AG08396 (cell line): ENCODE data around the gene ZNF423.

Experiments used
- DNase-seq: peaks from one replicate; pipeline ENCODE4 v3.0.0; 2012; ENCODE audit warnings: low spot score, mixed read lengths

ZNF423 gene

DNA sequence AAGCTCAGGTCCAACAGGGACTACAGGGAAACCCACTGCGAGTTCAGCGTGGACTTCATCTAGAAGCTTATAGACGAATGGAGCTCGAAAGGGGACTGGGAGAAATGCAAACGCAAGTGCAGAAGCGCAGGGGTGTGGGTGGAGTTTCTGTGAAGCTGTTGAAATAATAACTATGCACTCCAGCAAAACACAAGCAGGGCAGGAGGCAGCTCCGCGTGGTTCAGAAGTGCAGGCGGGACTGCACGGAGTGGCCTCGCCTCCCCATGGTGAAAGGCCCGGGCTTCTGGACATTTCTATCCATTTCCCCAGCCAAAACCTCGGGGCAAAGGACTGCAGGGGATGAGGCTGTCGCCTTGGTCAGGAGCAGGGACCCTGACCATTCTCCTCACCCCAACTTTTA, 74.5 kb downstream of the ZNF423 start:
- no peak for DNase-seq

DNA sequence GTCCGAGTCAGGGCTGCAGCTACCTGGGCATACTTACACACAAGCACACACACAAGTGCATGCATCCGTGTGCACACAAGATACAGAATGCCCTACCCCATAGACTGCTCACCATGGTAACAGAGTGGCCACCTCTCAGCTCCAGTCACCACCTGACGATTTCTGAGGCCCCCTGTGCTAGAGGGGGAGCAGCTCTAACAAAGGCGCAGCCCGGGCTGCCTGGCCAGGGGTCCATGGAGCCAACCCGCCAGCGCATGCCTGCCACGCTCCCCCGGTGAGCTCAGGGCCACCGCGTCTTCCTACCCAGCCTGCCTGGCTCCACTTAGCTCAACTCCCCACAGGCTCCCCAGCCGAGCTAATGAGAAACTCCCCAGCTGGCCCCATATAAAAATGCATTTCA, 75.5 kb downstream of the ZNF423 start:
- no peak for DNase-seq

DNA sequence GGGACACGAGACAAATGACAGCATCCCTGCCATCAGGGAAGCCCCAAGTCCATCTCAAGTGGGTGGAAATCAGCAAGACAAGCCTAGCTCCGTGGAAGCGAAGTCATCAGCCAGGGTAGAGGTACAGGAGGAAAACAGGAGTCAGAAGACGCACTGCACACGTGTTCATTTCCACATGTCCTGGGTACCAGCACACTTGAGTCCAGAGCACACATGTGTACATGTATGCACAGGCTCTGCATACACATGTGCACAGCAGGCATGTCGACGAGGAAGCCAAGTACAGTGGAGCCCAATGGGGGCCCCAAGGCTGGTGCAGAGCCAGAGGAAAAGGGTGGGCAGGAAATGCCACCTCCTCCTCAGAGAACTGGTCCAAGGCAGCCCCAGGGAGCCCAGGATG, 75.9 kb downstream of the ZNF423 start:
- DNase-seq: no peak

DNA sequence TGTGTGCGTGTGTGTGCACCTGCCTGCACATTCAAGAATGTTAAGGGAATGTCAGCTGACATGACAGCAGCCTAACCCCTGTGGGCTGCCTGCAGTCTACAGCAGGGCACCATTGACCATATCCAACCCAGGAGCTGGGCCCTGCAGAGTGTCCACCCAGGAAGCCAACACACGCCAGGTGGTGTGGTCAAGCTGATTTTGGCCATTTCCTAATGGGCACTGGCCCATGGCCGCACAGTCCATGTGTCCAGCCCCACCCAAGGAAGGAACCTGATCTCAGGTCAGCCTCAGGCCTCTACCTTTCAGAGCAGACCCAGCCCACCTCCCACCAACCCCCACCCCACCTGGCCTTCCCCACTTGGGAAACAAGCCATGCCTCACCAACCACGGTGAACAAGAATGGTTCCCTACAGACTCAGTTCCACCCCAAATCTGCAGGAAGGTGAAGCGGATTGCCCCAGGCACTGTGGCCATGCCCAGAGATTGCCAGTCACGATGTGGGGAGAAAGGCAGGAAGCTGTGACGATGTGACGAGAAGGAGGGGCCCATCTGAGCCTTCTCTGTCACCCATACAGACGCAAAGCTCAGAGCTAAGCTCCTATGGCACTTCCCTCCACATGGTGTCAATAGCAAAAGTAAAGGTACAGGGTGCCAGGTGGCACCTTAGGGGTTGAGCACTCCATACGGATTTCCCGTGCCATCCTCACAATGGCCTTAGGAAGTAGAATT, 77.5 kb downstream of the ZNF423 start:
- no peak for DNase-seq

DNA sequence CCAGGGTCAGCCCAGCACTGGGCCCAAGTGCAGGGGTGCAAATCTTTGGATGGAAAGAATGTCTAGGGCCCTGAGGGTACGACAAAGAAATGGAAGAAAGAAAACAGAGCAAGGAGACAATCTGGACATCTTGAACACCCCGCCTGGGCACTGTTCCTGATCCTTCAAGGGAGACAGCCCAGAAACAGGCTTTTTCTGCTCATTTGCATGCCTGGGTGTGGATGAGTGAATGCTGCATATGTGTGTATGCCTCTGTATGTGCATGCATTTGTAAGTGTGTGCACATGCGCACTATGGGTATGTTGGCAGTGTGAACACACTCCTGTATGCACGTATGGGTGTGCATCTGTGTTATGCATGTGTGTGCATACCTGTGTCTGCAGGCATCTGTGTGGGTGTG, 79.2 kb downstream of the ZNF423 start:
- DNase-seq: no peak

DNA sequence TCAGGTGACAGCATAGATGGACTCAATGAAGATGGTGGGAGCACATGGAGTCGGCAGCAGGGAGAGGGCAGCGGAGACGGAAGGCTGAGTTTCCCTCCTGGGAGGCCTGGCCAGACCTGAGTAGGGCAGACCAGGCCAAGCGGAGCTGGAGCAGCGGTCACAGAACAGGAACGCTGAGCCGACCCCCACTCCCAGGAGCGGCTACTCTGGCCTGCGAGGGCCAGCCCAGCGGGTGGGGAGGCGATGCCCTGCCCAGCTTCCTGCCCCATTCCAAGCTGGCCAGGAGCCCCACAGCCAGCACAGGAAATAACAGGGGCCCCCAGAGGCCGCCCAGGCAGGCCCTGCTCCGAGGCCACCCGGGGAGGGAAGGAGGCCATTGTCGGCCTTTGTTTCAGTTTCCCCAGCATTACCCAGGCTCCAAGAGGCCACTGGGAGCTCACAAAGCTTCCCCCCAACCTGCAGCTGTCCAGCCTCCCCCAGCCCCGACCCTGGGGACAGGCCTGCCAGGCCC, 79.8 kb downstream of the ZNF423 start:
- DNase-seq: no peak

DNA sequence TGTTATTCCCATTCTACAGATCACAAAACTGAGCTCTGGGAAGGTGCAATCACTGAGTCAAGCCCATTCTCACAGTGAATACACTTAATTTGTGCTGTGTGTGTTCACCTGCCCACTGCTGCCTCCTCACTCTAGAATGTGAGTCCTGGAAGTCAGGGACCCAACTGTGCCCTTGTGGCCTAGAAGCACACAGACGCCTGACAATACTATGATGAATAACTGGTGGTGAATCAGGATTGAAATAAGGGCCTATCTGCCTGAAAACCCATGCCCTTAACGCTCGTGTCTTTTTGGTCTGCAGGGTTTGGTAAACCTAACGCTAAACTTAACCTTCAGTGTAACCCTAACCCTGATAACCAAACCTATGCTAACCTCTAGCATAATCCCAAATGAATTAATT, 80.3 kb downstream of the ZNF423 start:
- no peak for DNase-seq

DNA sequence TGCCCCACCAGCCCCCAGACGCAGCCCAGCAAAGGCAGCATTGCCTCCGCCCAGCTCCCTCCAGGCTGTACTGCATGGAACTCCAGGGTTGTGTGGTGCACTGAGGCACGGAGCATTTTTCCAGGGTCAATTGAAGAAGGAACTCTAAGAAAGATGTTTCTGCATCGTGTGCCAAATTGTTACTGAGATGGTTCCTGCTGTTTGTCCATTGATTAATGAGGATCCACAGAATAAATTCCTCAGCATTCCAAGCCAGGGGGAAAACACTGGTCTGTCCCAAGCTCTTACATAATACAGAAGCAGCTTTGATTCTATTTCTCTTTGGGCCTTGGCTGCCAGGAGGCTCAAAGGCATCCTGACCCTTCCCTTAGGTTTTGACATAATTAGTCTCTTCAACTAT, 80.9 kb downstream of the ZNF423 start:
- no peak for DNase-seq

DNA sequence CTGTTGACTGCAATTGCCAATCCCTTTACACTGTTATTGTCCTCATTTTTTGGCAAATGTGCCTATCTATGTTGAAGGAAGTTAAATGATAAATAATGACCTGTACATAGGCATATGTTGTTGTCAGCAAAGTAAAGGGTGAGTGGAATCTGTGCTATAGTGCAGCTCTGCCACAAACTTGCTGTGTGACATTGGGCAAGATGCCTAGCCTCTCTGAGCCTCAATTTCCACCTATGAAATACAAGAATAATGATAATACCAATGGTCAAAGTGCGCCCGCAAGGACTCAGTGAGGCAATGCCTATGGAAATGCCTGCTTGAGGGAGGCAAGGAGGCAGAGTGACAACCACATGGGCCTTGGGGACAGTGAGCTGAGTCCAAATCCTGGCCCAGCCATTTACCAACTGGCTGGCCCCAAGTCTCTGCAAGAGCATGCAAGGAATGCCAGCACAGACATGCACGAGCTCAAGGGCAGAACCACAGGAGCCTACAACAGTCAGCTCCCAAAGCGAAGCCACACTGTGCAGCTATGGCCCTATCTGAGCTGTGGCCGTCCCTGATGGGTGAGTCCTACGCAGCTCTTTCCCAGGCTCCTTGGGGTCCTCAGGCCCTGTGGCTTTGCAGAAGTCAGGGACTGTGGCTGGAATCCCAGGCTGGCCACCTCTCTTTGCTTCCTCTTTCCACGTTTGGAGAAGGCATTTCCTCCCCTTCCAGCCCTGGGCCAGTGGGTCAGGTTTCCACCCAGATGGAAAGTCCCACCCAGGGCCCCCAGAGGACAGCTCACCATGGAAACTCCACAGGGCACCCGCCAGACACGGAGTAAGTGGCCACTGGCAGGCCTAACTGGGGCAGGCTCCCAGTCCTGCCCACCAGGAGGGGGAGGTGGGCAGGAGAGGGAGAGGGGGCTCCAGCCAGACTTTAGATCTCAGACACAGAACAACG, 82.1 kb downstream of the ZNF423 start:
- DNase-seq: no peak

DNA sequence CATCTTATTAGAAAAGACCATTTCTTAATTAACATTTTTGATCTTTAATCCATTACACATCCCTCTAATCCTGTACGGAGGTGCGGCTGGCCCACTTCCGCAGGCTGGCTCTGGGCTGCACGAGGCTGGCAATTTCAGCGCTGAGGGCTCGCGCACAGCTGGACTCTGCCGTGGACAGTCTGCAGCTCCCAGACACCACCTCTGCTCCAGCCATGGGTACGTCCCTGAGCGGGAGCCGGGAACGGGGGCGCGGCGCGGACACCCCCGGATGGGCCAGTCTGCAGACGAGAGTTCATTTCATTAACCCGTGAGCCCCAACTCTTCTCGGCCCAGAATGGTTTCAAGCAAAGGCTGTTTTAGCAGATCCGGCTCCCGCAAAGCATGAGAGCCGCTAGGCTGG, 87.9 kb downstream of the ZNF423 start:
- DNase-seq: no peak

DNA sequence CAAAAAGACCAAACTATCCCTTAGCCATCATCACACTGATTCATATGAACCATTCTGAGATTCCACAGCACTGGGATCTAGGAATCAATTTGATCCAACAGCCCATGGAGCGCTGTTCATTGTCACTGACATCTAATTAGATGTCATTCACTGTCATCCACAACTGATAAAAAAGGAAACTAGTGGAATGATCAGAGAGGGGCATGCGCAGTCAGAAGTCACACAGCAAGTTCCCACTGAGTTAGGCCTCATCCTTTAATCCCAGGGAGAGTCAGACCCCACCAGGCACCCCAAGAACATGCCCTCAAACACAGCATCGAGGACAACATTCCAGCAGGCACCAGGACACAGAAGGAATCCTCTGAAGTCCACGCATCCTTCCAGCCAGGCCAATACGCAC, 88.5 kb downstream of the ZNF423 start:
- DNase-seq: no peak

DNA sequence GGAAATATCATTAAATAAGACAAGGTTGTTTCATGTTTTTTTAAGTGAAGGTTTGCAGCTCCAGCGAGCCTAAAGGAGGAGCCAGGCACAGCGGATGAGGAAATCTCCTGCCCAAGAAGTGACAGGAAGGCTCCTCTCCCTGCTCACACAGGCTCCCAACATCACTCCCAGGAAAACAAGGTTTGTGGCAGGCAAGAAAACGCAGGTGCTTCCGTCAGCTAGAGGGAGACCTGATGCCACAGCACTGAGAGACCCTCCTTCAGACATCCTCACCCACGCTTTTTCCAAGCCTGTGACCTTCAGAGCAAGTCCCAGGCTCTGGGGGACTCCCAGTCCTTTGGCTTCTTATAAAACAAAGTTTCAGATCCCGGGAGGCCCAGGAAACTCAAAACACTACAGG, 89.7 kb downstream of the ZNF423 start:
- no peak for DNase-seq

DNA sequence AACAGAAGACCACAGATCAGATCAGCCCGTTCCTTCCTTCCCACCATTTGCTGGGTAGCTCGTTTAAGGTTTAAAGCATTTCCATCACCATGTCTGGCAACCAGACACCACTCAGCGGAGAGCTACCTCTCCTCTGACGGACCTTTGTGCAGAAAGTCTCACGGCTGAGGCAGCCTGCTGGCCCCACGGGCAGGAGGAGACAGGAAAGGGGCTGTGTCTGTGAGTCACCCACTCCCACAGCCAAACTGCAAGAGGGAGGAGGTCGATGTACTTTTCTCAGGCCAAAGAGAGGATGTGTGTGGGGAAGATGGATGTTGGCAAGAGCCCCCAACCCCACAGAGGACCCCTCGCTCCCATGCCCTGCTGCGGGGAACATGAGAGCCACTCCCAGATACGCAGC, 92.1 kb downstream of the ZNF423 start:
- no peak for DNase-seq

DNA sequence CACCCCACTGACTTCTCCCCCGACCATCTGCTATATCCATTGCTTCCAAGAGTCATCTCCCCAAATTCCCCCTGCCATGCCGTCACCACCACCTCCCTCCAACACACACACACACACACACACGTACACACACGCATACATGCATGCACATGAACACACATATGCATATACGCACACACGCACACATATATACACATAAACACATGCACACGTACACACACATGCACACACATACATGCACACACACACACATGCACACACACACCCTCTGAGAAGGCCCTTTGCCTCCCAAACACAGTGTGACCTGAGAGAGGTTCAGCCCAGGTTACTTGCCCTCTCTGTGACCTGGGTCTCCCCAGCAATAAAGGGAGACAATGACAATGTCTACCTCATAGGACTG, 95.1 kb downstream of the ZNF423 start:
- no peak for DNase-seq

DNA sequence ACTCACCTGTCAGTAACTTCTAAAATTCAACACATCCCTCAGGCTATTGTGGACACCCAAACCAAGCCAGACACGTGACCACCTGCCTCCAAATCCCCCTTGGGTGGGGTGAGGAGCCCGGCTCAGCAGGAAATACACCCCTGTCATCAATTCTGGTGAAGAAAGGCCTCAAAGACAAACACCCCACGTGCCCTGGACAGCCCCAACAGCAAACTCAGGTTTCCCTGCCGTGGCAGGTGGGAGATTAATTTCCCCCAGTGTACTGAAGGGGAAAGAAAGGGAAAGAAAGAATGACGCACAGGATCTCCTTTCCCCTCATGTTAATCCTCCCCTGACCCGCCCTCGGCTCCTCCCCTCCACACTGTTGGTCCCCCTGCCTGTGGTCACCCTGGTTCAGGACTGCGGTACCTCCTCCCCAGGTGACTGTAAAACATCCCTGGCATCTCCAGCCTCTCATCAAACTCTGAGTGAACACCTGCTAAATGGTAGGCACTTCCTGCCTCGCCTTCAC, 98.3 kb downstream of the ZNF423 start:
- DNase-seq: no peak

DNA sequence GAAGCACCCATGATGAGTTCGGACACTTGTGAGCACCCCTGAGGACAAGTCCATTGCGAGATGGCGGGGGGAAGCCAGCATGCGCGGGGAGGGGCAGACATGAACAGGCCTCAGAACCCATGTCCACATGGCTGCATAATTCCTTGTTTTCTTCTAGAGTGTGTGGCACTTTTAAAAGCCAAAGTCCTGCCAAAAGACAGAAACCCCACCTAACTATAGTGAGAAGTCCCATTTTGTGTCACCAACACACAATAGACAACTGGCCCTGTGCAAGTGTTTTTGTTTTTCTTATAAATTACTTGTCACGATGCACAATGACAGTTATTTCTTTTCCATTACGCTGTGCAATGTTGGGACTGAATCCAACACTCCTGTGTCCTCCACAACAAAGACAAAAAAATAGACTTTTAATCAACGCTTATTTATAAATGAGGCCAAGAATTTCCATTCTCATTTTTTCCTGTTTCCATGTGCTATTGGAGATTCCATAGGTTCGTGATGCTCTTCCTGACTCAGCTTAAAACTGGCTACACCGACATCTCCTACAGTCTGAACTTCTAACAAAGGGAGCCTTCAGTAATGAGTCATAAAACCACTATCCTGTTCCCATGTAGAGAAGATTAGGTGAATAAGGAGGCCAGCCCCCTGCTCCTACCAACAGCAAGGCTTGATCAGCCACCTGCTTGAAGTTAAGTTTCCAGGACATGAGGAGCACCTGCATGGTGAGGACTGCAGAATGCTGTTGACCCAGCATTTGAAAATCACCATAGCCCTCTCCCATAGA, 98.9 kb downstream of the ZNF423 start:
- no peak for DNase-seq

DNA sequence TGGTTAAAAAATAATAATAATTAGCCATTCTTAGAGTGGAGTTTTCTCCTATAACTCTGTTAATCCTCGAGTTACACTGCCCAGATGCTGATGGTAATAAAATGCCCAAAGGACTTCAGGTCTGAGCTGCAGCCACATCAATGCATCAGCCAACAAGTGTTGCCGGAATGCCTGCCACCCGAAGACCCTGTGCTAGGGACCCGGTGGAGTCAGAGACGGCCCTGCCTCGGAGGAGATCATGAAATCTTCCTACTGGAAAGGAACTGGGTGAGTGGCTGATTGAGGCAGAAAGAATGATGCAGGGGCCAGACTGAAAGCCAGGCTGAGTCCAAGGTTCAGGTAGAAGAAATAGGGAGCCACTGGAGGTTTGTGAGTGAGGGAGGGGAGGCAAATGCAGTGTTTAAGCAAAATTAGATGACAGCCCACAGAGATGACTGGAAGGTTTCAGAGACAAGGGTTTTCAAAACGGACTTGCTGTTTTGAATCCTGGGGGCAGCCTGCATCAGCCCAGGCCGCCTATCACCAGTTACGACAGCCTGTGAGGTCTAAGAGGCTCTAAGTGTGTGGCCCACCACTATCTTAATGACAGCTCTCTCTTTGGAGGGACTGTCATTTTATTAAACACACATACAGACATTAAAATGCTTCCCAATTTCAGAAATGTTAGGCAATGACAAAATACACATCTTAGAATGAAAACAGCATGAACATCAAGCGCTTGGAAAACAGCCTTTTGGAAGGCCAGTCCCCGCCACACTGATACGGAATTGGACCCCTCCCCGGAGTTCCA, 100.0 kb downstream of the ZNF423 start:
- no peak for DNase-seq

DNA sequence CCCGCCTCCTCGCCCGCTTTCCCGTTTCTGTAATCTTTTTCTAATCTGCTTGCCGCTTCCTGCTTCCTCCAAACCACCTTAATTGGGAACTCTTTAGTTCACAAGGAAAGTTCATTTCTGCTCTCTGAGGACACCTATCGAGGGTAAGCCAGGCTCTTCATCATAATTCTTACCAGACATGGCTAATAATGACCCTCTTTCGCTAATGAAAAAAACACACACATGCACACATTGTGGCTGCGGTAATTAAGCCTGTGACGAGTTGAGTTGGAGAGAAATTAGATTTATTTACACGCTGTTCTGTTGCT, 100.6 kb downstream of the ZNF423 start:
- no peak for DNase-seq

DNA sequence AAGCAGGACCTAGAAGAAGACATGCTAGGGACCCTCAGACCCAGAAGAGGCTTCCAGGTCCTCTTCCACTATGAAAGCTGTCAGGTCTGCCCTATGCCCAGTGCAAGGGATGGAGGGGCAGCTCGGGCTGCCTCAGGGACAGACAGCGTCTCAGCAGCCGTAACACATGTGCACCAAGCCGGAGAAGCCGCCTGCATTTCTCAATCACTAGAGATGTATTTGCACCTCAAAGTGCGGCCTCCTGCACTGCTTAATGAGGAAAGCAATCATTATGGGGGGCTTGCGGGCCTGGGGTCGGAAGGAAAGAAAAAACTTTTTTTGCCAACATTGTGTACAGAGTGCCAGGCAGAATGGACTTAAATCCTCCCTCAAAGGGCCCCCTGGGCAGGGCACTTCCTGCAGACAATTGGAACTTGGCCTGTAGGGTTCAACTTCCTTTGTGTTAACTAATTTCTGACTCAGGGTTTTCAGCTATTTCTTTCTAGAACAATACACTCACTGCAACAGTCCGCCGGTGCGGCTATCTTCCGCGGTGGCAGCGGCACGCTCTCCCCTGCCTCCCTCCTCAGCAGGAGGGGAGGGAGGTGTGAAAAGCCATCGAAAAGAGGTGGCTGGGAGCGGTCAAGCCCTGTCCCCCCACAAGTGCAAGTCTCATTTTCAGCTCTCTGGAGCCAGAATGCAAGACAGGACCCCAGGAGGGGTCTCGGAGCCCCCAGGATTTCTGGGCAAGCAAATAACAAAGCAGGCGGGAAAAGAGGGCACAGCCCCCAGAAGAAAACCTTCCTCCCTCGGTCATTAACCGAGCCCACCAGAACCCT, 101.2 kb downstream of the ZNF423 start:
- DNase-seq: no peak

DNA sequence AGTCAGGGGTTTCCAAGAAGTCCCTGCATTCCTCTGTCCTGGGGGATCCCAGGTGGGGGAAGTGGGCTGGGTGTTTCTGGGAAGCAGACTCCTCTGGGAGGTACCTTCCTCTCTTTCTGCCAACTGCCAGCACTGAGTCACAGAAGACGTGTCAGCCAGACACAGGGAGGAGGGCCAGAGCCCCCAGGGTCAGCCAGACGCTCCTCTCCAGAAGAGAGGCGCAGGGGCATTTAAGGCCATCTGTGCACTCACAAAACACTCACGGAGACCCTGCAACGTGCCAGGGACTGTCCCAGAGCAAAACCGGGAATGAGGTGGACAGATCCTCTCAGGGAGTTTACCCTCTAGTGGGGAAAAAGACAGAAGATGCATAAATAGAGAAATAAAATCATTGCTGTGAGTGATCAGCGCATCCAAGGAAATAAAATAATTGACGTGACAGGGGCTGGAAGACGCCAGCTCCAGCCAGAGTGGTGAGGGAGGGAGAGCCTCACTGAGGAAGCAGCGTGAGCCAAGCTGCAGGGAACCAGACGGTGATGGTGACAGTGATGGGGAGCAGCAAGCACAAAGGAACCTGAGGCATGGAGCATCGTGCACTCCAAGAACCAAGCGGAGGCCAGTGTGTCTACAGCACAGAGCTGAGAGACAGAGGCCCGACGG, 105.4 kb downstream of the ZNF423 start:
- no peak for DNase-seq
